Subcutaneous adipose tissue (tissue), 4 donors: ENCODE measurements around the gene ASB18. TPM values are rescaled to one million over a fixed set of nuclear protein-coding genes. Genes with fewer than 3 reads are reported as not detected.

Experiments
- total RNA-seq, 4 donors: library from RNA; depleted of rRNA; stranded (reverse); fragments of >200 nt; gene quantifications; one replicate each; pipeline ENCODE4 v1.1.0, GENCODE V29; 2016
- TF ChIP-seq, protein P1 (sequence below): fragments of 450-650 bp; IDR thresholded peaks from one replicate; pipeline ENCODE4 v1.5.1; 2016; ENCODE audit warnings: low read depth, mild to moderate bottlenecking, control low read depth, antibody characterized with exemption, moderate library complexity

The ASB18 gene
- total RNA-seq, 4 donors from 2014 or later, result not detected

DNA sequence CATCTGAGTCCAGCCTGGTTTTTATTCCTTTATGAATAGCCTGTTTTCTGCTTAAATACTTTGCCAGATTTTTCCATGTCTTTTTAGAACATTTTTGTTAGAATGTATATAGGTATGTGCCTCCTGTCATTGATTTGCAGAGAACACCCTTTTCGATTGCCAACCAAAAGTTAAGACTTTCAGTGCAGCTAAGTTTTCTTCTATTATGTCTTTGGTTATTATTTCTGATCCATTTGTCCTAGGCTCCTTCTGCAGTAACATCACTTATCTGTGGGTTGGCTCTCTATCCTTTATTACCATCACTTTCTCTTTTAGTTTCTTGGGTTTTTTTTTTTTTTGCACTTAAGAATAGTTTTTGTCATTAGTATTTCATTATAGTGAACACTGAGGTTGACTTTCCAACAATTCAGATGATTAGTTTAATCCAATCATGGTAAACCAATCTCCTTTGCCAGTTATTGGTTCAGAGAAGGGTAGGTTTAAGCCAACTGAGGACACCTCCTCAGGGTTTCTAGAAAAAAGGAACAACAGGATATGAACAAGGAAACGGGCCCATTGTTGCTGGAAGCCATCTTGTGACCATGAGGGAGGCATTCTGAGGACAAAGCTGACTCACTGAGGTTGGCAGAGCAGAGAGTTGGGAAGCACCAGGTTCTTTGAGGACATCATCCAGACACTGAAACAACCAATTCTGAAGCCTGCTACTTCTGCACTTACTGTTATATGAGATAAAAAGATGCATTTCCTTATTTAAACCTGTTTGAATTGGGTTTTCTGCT lies 58.1 kb downstream of the ASB18 start:
- TF ChIP-seq, protein P1, sequence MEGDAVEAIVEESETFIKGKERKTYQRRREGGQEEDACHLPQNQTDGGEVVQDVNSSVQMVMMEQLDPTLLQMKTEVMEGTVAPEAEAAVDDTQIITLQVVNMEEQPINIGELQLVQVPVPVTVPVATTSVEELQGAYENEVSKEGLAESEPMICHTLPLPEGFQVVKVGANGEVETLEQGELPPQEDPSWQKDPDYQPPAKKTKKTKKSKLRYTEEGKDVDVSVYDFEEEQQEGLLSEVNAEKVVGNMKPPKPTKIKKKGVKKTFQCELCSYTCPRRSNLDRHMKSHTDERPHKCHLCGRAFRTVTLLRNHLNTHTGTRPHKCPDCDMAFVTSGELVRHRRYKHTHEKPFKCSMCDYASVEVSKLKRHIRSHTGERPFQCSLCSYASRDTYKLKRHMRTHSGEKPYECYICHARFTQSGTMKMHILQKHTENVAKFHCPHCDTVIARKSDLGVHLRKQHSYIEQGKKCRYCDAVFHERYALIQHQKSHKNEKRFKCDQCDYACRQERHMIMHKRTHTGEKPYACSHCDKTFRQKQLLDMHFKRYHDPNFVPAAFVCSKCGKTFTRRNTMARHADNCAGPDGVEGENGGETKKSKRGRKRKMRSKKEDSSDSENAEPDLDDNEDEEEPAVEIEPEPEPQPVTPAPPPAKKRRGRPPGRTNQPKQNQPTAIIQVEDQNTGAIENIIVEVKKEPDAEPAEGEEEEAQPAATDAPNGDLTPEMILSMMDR, result no peak

DNA sequence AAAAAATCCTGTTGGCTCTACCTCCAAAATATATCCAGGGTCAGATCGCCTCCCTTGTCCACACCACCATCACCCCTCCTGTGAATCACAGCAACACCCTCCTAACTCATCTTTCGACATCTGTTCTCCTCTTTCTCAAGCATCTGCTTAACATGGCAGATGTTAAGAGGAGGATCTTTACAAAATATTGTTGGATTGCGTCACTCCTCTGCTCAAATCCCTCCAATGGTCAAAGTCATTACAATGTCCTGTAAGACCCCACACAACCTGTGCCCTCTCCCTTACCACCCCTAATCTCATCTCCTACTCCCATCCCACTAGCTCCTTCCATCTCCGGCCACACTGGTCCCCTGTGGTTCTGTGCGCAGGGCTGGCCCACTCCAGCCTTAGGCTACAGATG lies 59.3 kb downstream of the ASB18 start:
- TF ChIP-seq, protein P1, result no peak

DNA sequence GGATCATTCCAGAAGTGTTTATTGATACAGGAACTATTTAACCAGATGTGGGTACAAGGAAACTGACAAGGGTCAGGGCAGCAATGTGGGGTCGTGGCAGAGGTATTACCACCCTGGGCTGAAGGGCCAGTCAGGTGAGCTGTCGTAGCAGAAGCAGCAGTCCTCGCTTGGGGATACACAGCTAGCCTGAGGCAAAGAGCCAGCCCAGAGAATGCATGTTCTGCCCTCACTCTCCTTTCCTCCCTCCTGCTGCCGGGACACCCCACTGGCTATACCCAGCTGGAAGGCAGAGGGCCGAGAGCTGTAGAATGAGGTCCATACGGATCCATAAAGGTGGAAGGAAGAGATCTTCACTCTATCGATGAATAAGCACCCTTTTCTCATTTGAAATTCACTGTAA lies 63.8 kb downstream of the ASB18 start:
- TF ChIP-seq, protein P1, result no peak

DNA sequence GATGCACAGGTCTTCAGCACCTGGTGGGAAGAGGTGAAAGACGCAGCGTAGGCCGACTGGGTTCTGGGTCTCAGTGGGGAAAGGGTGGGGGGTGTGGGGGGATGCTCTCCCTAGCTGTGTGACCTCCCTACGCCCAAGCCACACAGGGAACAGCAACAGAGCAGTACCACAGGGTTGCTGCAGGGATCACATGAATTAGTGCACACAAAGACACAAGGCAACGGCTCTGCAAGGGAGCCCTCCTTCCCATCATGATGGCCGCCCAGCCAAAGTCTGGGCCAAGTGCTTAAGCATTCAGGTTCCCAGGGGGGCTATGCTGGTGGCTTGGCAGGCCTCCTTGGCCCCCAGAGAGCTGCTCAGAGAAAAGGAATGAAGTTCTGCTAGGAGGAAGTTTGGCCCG lies 67.8 kb downstream of the ASB18 start:
- TF ChIP-seq, protein P1, result no peak

DNA sequence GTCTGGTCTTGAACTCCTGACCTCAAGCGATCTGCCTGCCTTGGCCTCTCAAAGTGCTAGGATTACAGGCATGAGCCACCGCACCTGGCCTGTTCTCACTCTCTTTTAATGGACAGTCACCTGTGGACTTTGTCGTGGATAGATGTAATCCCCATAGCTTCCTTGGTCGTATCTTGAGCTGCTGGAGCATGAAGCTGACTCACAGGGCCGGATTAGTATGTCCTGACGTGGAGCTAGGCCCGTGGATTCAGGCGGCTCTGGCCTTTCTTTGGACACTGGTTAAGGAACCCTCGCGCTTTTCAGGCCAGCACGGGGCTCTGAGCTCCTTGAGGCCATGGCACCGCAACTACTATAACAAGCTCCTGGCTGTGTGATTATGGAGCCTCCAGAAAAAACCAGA lies 68.5 kb downstream of the ASB18 start:
- TF ChIP-seq, protein P1, result no peak

DNA sequence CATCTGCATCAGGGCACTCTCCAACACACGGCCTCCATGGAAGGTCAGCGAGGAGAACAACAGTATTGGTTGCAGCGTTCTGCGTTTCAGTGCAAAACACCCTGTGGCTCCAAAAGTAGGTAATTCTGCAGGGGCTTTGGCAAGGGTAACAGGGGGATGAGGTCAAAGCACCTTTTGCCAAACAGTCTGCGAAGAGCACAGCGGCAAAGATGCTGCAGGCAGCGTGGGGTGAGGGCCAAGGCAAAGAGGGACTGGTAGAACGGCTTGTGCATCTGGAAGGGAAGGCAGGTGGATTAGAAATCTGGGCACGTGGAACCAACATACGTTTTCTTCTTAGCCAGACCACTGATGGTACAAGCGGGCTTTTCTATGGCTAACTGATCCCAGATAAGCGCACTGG lies 69.4 kb downstream of the ASB18 start:
- TF ChIP-seq, protein P1, result no peak

DNA sequence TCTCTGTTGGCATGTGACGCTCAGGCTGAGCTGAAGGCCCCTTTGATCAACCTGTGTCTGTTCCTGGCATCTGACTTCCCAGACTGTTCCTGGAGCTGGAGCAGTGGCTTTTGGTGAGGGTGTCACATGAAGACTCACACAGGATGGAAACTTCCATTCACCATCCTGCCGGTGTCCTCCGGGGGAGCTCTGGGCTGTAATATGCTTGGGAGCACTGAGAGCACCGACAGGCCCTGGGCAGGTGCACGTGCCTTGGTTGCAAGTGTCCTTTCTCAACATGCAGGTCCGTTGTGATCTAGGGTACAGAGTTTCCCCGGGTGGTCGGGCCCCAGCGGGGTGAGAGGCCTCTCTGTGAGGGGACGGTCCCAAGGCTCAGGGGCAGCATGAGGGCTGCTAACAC lies 71.2 kb downstream of the ASB18 start:
- TF ChIP-seq, protein P1, result no peak
